Activated B cell treated with CpG ODN at 0.5 μM for 24 hours (primary cell): Measurements from ENCODE around the gene RESP18. TPM values are rescaled to one million over a fixed set of nuclear protein-coding genes. Genes with fewer than 3 reads are reported as not detected.
A peak's percentile ranks its signal among the peaks of the same experiment; 100 is the strongest.

Experiments used
- ATAC-seq: fragments of 200-7000 bp; cut with Tn5 transposase; one replicate; pipeline ENCODE4 v1.10.0; 2021; ENCODE audit warnings: low read depth, mild to moderate bottlenecking, moderate library complexity
- CTCF ChIA-PET: fragments of 350-600 bp; sonication (Branson Sonifier 250); formaldehyde crosslinking; loops from one replicate; lab custom pipeline; 2021; ENCODE audit warnings: antibody characterized with exemption; lab: Charles Lee
- POLR2A ChIA-PET: fragments of 350-600 bp; sonication (Branson Sonifier 250); formaldehyde crosslinking; loops from one replicate; lab custom pipeline; 2021; ENCODE audit warnings: antibody characterized with exemption; lab: Charles Lee
- DNase-seq: peaks from one replicate; pipeline ENCODE4 v3.0.0; 2022
- H3K27ac Mint-ChIP-seq: one replicate; pipeline ENCODE4 v1.8.0; 2020; ENCODE audit warnings: mixed read lengths
- H3K27me3 Mint-ChIP-seq: one replicate; pipeline ENCODE4 v1.8.0; 2021; ENCODE audit warnings: mixed read lengths
- H3K36me3 Mint-ChIP-seq: one replicate; pipeline ENCODE4 v1.8.0; 2021; ENCODE audit warnings: low read depth, mixed read lengths
- H3K4me1 Mint-ChIP-seq: one replicate; pipeline ENCODE4 v1.8.0; 2021; ENCODE audit warnings: mixed read lengths
- H3K4me3 Mint-ChIP-seq: one replicate; pipeline ENCODE4 v1.8.0; 2020; ENCODE audit warnings: mild to moderate bottlenecking, mixed read lengths
- H3K9me3 Mint-ChIP-seq: one replicate; pipeline ENCODE4 v1.8.0; 2020; ENCODE audit warnings: mixed read lengths
- intact Hi-C: fragments of 100-400 bp; cut with micrococcal nuclease; formaldehyde crosslinking; loops from one replicate; pipeline ENCODE4 v1.15.1; 2024
- total RNA-seq: library from RNA; stranded (reverse); gene quantifications from 2 replicates; pipeline ENCODE4 v1.2.3, GENCODE V29; 2022
- TF ChIP-seq, protein P1 (sequence below): fragments of 200-600 bp; IDR thresholded peaks from one replicate; pipeline ENCODE4 v1.8.0; 2022; ENCODE audit warnings: antibody characterized with exemption, mild to moderate bottlenecking

Gene RESP18
- total RNA-seq, 1 donor from 2014 or later, result not detected

DNA sequence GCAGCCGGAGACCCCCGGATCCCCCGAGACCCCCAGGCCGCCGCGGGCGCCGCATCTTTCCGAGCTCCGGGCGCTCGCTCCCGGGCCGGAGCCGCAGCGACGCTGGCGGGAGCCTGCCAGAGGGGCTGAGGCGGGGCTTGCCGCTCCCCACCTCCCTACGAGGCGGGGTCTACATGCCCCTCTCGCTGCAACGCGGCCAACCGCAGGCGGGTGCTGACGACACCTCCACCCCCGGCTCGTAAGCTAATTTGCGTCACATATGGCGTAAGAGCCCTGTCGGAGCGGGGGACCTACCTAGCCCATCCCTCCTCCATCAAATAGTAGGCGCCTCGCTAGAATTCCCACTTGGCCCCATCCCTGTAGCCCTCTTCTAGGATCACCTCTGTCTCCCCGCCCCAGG, 23.3 kb downstream of the RESP18 start, which contains the start of gene PTPRN:
PTPRN (minus strand) TSS at position 124 of the 400 bp plus-strand sequence; CDS start at position 55, 69 bp downstream.
- H3K4me1 Mint-ChIP-seq, result peaks cover 3% of the 10 kb centered on the region
- POLR2A ChIA-PET, result no interaction called here
- intact Hi-C loops, result loop anchor here (5.0 kb wide), 1 partner anchor 347 kb away; no protein-coding TSS in a partner anchor
- H3K27me3 Mint-ChIP-seq, result peaks cover 61% of the 10 kb centered on the region
- DNase-seq (no peak), ATAC-seq (no peak)
- H3K27ac Mint-ChIP-seq, result no peak within 1 kb of the TSS
- TF ChIP-seq, protein P1, sequence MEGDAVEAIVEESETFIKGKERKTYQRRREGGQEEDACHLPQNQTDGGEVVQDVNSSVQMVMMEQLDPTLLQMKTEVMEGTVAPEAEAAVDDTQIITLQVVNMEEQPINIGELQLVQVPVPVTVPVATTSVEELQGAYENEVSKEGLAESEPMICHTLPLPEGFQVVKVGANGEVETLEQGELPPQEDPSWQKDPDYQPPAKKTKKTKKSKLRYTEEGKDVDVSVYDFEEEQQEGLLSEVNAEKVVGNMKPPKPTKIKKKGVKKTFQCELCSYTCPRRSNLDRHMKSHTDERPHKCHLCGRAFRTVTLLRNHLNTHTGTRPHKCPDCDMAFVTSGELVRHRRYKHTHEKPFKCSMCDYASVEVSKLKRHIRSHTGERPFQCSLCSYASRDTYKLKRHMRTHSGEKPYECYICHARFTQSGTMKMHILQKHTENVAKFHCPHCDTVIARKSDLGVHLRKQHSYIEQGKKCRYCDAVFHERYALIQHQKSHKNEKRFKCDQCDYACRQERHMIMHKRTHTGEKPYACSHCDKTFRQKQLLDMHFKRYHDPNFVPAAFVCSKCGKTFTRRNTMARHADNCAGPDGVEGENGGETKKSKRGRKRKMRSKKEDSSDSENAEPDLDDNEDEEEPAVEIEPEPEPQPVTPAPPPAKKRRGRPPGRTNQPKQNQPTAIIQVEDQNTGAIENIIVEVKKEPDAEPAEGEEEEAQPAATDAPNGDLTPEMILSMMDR, result no peak
- no peaks in the 10 kb centered on the region for H3K9me3 Mint-ChIP-seq
- CTCF ChIA-PET, result no interaction called here
- no peaks in the 10 kb centered on the region for H3K36me3 Mint-ChIP-seq
- no peak within 1 kb of the TSS for H3K4me3 Mint-ChIP-seq

DNA sequence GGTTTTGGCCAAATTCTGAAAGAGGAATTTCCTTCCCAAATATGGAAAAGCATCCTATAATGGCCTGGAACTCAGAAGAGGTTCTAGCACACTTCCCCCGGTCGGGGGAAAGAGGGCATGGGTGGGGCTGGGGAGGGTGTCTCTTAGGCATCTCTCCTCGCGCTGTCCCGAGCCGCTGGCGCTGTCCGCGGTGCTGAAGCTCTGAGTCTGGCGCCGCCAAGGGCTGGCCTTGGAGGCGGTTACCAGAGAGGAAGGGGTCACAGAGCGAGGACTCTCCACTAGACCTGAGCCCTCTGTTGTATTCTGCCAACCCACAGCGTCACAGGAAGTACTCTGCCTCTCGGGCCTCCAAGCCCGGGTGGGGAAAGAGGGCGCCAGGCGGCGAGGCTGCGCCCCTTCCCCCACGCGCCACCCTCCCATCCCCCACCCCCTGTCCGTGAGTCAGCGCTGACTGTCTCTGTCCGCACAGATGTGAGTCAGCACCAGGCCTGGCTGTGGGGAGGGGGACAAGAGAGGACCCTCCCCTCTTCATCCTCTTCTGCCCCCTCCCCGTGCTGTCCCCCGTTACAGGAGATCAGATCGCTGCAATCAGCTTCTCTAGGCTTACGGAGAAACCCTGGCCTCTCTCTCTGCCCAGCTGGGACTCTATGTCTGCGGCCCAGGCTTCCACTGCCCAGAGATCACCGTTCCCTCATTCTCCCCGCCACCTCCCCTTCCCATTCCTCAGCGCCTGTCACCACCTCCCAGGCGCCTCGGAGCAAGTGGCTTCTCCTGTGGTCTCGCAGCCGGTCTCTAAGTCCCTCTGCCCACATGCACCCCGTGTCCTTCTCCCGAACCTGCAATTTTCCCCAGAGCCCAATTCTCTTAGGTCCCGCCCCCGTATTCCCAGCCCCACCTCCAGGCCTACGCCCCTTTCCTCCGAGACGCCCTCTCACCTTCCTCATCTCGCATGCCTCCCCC, 24.1 kb downstream of the RESP18 start:
- no peaks in the 10 kb centered on the region for H3K9me3 Mint-ChIP-seq
- no peaks in the 10 kb centered on the region for H3K36me3 Mint-ChIP-seq
- ChIA-PET CTCF (no interaction called here), POLR2A (no interaction called here)
- no peak overlapping the region for H3K4me3 Mint-ChIP-seq
- no peak overlapping the region for H3K27ac Mint-ChIP-seq
- peaks cover 3% of the 10 kb centered on the region for H3K4me1 Mint-ChIP-seq
- ATAC-seq, result peak; percentile 77
- intact Hi-C loops, result loop anchor here (5.0 kb wide), 1 partner anchor 346 kb away; no protein-coding TSS in a partner anchor
- H3K27me3 Mint-ChIP-seq, result peaks cover 64% of the 10 kb centered on the region
- DNase-seq, result peak; percentile 61
- TF ChIP-seq, protein P1, result no peak

DNA sequence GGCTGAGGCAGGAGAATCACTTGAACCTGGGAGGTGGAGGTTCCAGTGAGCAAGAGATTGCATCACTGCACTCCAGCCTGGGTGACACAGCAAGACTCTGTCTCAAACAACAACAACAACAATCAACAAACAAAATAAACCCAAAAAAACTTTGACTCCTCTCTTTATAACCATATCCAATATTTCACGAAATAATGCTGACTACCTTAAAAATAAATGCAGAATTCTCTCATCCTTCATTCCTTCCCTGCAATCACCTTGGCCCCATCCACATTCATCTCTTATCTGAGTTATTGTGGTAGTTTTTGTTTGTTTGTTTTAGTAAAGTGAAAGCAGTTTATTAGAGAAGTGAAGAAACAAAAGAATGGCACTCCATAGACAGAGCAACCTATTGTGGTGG, 26.5 kb downstream of the RESP18 start:
- Mint-ChIP-seq H3K27ac (no peak overlapping the region), H3K4me1 (peaks cover 3% of the 10 kb centered on the region), H3K9me3 (no peaks in the 10 kb centered on the region), H3K4me3 (no peak overlapping the region), H3K27me3 (peaks cover 79% of the 10 kb centered on the region), H3K36me3 (no peaks in the 10 kb centered on the region)
- no peak for DNase-seq
- POLR2A ChIA-PET, result no interaction called here
- ATAC-seq, result no peak
- intact Hi-C loops, result loop anchor here (5.0 kb wide), 1 partner anchor 344 kb away; no protein-coding TSS in a partner anchor
- TF ChIP-seq, protein P1, result no peak
- CTCF ChIA-PET, result interaction anchor here (1.3 kb wide), 1 partner anchor 11 kb away, joined by 6 read pairs; no protein-coding TSS in a partner anchor

DNA sequence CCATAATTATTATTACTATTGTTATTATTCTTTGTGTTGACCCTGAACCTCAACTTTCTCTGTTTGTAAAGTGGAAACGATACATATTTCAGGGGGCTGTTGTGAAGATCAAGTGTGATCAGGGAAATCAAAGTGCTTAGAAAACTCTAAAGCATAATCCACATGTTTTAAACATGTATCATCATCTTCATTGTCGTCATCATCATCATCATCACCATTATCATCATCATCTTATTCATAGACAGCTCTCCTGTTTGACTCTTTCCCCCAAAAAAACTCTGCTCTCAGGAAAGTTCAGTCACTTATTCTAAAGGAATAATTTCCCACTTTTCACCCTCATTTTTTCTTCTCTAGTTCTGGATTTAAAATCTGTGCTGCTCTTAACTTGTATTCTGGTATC, 28.3 kb downstream of the RESP18 start:
- no peak overlapping the region for H3K4me3 Mint-ChIP-seq
- ChIA-PET POLR2A (no interaction called here), CTCF (interaction anchor here (1.4 to 1.6 kb wide), 2 partner anchors 9 to 133 kb away, joined by 3 to 4 read pairs; no protein-coding TSS in a partner anchor)
- ATAC-seq (no peak), DNase-seq (no peak)
- H3K36me3 Mint-ChIP-seq, result no peaks in the 10 kb centered on the region
- peaks cover 1% of the 10 kb centered on the region for H3K4me1 Mint-ChIP-seq
- peaks cover 71% of the 10 kb centered on the region for H3K27me3 Mint-ChIP-seq
- intact Hi-C loops, result no loop called here
- no peak overlapping the region for H3K27ac Mint-ChIP-seq
- no peaks in the 10 kb centered on the region for H3K9me3 Mint-ChIP-seq
- TF ChIP-seq, protein P1, result no peak

DNA sequence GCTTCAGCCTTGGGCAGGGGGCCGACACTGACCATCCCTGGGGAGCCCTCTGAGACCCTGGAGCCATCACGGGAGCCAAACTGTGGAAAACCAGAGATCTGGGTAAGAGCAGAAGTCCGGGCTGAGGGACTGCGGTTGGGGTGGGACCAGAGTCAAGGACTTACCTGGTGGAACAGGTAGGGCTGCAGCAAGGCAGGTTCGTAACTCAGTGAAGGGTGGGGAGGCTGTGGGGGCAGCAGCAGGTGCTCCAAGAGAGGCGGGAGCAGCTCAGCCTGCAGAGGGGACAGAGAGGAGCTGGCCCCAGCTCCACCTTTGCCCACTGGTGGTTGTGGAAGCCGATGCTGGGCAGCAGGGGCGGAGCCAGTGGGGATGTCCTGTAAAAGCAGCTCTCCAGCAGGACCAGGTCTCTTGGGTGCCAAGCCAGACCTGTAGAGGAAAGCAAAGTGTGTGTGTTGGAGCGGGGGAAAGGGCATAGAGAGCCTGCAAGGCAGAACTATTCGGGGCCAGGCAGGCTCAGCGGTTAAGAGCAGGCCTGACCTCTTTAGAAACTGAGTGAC, 30.1 kb downstream of the RESP18 start:
- H3K36me3 Mint-ChIP-seq, result no peaks in the 10 kb centered on the region
- H3K4me1 Mint-ChIP-seq, result peaks cover 7% of the 10 kb centered on the region
- ATAC-seq (no peak), DNase-seq (no peak)
- H3K27ac Mint-ChIP-seq, result no peak overlapping the region
- ChIA-PET POLR2A (no interaction called here), CTCF (interaction anchor here (1.3 to 1.6 kb wide), 2 partner anchors 131 to 143 kb away, joined by 4 read pairs; no protein-coding TSS in a partner anchor)
- TF ChIP-seq, protein P1, result no peak
- intact Hi-C loops, result no loop called here
- no peaks in the 10 kb centered on the region for H3K9me3 Mint-ChIP-seq
- peaks cover 64% of the 10 kb centered on the region for H3K27me3 Mint-ChIP-seq
- H3K4me3 Mint-ChIP-seq, result no peak overlapping the region
